GM12873 (cell line): ENCODE measurements around the gene PAK2.

Source experiments
- CTCF ChIP-seq: IDR thresholded peaks from 2 replicates; pipeline ENCODE4 v1.5.1; 2012; ENCODE audit warnings: low read depth, mild to moderate bottlenecking, moderate library complexity, low read length, control low read depth; ENCODE audit not compliant: insufficient read depth; ENCODE audit errors: missing control alignments

PAK2 gene

DNA sequence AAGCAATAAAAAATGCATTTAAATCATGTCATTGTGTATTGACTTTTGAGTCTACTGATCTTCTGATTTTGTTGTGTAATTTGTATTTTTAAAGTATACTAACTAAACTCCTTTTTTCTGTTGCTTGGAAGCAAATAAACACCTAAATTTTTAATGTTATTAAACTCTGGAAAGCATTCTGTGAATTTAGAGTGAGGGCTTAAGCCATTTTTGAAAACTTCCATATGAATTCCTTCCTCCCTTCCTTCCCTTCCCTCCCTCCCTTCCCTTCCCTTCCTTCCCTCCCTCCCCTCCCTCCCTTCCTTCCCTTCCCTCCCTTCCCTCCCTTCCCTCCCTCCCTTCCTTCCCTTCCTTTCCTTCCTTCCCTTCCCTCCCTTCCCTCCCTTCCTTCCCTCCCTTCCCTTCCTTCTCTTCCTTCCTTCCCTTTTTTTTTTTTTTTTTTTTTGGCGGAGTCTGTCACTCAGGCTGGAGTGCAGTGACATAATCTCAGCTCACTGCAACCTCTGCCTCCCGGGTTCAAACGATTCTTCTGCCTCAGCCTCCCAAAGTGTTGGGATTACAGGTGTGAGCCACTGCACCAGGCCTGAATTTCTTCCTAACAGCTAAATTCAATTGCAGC, 71.4 kb downstream of the PAK2 start:
- no peak for TF ChIP-seq CTCF

DNA sequence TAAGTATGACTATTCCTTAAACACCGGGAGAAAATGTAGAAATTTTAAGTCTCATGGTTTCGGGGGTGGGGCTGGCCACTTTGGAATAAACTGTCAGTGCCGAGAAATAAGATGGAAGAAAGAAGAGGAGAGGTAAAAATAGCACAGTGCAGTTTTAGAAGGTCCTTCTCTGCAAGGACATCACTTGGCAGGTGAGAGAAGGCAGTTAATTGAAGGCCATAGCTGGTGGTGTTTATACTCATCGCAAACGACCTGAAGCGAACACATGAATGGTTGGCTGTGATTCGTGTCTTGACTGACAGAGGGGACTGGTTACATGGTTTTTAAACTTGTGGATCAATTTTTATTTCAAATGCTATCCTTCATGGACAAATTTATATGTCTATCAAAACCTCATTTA, 73.2 kb downstream of the PAK2 start:
- TF ChIP-seq CTCF = no peak

GRCh38 chr3:196813903-196814302, 74.2 kb downstream of the PAK2 start:
- TF ChIP-seq CTCF = no peak

GRCh38 chr3:196821806-196822355, 82.2 kb downstream of the PAK2 start:
- TF ChIP-seq CTCF = no peak

DNA sequence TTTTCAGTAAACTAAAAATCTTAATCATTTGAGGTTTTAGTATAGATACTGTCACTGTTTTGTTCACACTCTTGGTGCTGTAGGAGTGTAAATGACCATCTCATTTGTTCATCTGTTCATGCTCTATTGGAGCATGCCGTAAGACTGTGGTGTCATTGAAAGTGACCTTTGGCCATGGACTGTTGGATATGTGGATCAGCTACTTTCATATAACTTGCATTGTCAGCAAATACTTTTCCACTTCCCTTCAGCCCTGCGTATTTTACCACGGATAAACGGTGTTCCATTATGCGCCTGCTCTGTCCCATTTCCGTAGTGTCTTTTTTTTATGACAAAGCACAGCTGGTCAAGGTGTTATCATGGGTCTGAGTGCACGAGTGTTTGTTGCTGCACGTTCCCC, 95.4 kb downstream of the PAK2 start:
- no peak for TF ChIP-seq CTCF

- peak; percentile 97 for TF ChIP-seq CTCF
Observed at GRCh38 chr3:196837819-196838420, 98.3 kb downstream of the PAK2 start.

GRCh38 chr3:196842567-196843434, 103.1 kb downstream of the PAK2 start:
- no peak for TF ChIP-seq CTCF
